ENCODE results near the gene WIPI1.

WIPI1 gene

GRCh38 chr17:68460715-68461114, 3.4 kb upstream of the WIPI1 start:
- DNase-seq (ENCODE audit: low spot score) = no peak

GRCh38 chr17:68460146-68460545, 2.9 kb upstream of the WIPI1 start:
- DNase-seq (ENCODE audit: low spot score) = no peak

GRCh38 chr17:68459037-68459639, 1.8 kb upstream of the WIPI1 start:
- DNase-seq (ENCODE audit: low spot score) = no peak

GRCh38 chr17:68458260-68459036, 1.2 kb upstream of the WIPI1 start:
- no peak for DNase-seq (ENCODE audit: low spot score)

- DNase-seq (ENCODE audit: low spot score) = peak; percentile 88
These were observed 403 bp upstream of the WIPI1 start for GRCh38 chr17:68457539-68458259.

GRCh38 chr17:68456339-68457167, 743 bp downstream of the WIPI1 start:
- peak; percentile 74 for DNase-seq (ENCODE audit: low spot score)

GRCh38 chr17:68455901-68456338, 1.4 kb downstream of the WIPI1 start:
- DNase-seq (ENCODE audit: low spot score) = no peak

GRCh38 chr17:68453991-68454665, 3.2 kb downstream of the WIPI1 start:
- no peak for DNase-seq (ENCODE audit: low spot score)

- no peak for DNase-seq (ENCODE audit: low spot score)
These were observed 4.5 kb downstream of the WIPI1 start for GRCh38 chr17:68452724-68453290.

GRCh38 chr17:68451670-68452354, 5.5 kb downstream of the WIPI1 start:
- no peak for DNase-seq (ENCODE audit: low spot score)

GRCh38 chr17:68450801-68451200, 6.5 kb downstream of the WIPI1 start:
- DNase-seq (ENCODE audit: low spot score) = no peak

- DNase-seq (ENCODE audit: low spot score) = no peak
These were observed 6.9 kb downstream of the WIPI1 start for GRCh38 chr17:68450391-68450790.

GRCh38 chr17:68449021-68449739, 8.1 kb downstream of the WIPI1 start:
- no peak for DNase-seq (ENCODE audit: low spot score)

- no peak for DNase-seq (ENCODE audit: low spot score)
These were observed 10.7 kb downstream of the WIPI1 start for GRCh38 chr17:68446626-68447041.

- no peak for DNase-seq (ENCODE audit: low spot score)
These were observed 11.6 kb downstream of the WIPI1 start for GRCh38 chr17:68445671-68446070.

- DNase-seq (ENCODE audit: low spot score) = no peak
These were observed 13.3 kb downstream of the WIPI1 start for GRCh38 chr17:68443972-68444464.

- DNase-seq (ENCODE audit: low spot score) = no peak
These were observed 16.1 kb downstream of the WIPI1 start for GRCh38 chr17:68441070-68441770.

GRCh38 chr17:68440526-68440925, 16.8 kb downstream of the WIPI1 start:
- no peak for DNase-seq (ENCODE audit: low spot score)

- no peak for DNase-seq (ENCODE audit: low spot score)
These were observed 17.5 kb downstream of the WIPI1 start for GRCh38 chr17:68439656-68440290.

Data from HuH-7.5 (cell line).